BE2C (cell line): Measurements from ENCODE around the gene LTN1.

ENCODE experiments used
- DNase-seq: peaks from one replicate; pipeline ENCODE4 v3.0.0-alpha.2; 2020
- H3K27me3 ChIP-seq: fragments of 250-450 bp; sonication (Bioruptor Pico); 2 replicates; pipeline ENCODE4 v1.5.1; 2020; ENCODE audit warnings: mild to moderate bottlenecking
- H3K36me3 ChIP-seq: fragments of 250-450 bp; sonication (Bioruptor Pico); 2 replicates; pipeline ENCODE4 v1.5.1; 2020; ENCODE audit warnings: mild to moderate bottlenecking
- H3K4me1 ChIP-seq: fragments of 250-450 bp; sonication (Bioruptor Pico); 2 replicates; pipeline ENCODE4 v1.5.1; 2020
- H3K4me3 ChIP-seq: 2 replicates; pipeline ENCODE4 v1.5.1; 2011; ENCODE audit warnings: low read depth, low read length
- H3K9me3 ChIP-seq: fragments of 250-450 bp; sonication (Bioruptor Pico); 2 replicates; pipeline ENCODE4 v1.5.1; 2020
- TF ChIP-seq, protein P1 (sequence below): IDR thresholded peaks from 2 replicates; pipeline ENCODE4 v1.5.1; 2012; ENCODE audit warnings: mild to moderate bottlenecking, low read depth, low read length

LTN1 gene

DNA sequence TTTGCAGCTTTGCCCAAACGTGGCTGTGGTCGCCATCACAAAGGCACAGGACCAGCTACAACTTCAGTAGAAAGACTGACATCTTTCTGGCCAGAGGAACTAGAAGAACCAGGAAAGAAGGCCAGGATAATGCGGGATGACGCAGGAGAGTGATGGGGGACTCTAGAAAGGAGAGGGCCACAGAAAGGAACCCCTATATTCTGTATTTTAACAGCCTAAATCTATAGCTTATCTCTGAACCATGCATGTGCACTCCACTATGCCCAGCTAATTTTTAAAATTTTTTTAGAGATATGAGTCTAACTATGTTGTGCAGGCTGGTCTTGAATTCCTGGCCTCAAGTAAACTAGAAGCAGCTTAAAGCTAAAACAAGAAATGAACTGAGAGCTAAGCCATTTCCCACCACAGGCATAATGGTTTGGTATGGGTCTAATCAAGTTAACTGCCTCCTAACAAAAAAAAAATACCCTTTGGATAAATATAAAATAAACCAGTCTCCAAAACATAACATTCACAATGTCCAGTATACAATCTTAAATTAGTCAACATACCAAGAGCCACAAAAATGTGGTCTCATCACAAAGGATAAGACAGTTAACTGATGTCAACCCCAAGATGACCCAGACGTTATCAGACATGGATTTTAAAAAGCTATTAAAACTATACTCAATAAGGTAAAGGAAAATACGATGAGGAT is 18.0 kb downstream of the LTN1 start:
- DNase-seq, result no peak
- TF ChIP-seq, protein P1, sequence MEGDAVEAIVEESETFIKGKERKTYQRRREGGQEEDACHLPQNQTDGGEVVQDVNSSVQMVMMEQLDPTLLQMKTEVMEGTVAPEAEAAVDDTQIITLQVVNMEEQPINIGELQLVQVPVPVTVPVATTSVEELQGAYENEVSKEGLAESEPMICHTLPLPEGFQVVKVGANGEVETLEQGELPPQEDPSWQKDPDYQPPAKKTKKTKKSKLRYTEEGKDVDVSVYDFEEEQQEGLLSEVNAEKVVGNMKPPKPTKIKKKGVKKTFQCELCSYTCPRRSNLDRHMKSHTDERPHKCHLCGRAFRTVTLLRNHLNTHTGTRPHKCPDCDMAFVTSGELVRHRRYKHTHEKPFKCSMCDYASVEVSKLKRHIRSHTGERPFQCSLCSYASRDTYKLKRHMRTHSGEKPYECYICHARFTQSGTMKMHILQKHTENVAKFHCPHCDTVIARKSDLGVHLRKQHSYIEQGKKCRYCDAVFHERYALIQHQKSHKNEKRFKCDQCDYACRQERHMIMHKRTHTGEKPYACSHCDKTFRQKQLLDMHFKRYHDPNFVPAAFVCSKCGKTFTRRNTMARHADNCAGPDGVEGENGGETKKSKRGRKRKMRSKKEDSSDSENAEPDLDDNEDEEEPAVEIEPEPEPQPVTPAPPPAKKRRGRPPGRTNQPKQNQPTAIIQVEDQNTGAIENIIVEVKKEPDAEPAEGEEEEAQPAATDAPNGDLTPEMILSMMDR, result no peak
- Histone ChIP-seq H3K4me3 (no peak overlapping the region), H3K4me1 (no peaks in the 10 kb centered on the region), H3K36me3 (peaks cover 54% of the 10 kb centered on the region), H3K27me3 (no peaks in the 10 kb centered on the region), H3K9me3 (no peaks in the 10 kb centered on the region)

DNA sequence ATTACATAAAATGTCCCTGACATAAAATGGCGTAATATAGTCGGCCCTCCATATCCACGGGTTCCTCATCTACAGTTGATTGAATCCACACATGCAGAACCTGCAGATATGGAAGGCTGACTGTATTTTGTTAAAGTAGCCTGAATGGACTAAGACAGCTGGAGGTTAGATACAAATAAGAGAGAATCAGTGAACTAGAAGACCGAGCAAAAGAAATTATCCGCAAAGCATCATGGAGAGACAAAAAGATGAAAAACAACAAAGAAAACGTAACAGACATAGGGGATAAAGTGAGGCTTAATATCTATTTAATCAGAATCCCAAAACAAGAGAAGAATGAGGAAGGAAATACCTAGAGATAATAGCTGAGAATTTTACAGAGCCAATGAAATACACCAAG is 20.3 kb downstream of the LTN1 start:
- H3K4me1 ChIP-seq, result no peaks in the 10 kb centered on the region
- peaks cover 57% of the 10 kb centered on the region for H3K36me3 ChIP-seq
- no peak overlapping the region for H3K4me3 ChIP-seq
- no peaks in the 10 kb centered on the region for H3K9me3 ChIP-seq
- no peak for DNase-seq
- no peaks in the 10 kb centered on the region for H3K27me3 ChIP-seq
- TF ChIP-seq, protein P1, result no peak

DNA sequence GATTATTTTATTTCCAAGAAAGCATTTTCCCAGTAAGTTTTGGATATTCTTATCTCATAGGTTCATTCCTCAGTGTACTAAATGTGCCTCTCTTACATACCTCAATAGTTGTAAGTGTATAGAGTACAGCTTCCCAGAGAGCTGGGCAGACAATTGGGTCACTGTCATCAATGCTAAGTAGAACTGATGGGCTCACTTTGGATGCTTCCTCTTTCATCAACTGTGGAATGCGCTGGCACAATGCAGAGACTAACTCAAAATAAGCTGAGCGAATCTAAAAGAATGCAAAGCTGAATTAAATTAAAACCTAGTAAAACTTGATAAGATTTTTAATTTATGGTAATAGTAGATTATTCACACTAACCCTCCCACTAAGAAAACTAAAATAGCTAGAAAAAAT is 21.5 kb downstream of the LTN1 start:
- TF ChIP-seq, protein P1, result no peak
- DNase-seq, result no peak
- no peak overlapping the region for H3K4me3 ChIP-seq
- no peaks in the 10 kb centered on the region for H3K9me3 ChIP-seq
- peaks cover 54% of the 10 kb centered on the region for H3K36me3 ChIP-seq
- no peaks in the 10 kb centered on the region for H3K4me1 ChIP-seq
- H3K27me3 ChIP-seq, result no peaks in the 10 kb centered on the region

DNA sequence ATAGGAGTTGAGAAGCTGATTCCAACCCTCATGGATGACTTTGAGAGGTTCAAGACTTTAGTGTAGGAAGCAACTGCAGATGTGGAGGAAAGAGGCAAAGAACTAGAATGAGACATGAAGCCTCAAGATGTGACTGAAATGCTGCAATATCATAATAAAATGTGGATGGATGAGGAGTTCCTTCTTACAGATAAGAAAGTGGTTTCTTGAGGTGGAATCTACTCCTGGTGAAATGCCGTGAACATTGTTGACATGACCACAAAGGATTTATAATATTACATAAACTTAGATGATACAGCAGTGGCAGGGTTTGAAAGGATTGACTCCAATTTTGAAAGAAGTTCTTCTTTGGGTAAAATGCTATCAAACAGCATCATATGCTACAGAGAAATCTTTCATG is 28.8 kb downstream of the LTN1 start:
- Histone ChIP-seq H3K9me3 (no peaks in the 10 kb centered on the region), H3K4me1 (0 out of 2 replicates have a peak, but pooled peaks cover 3% of the 10 kb centered on the region), H3K4me3 (no peak overlapping the region), H3K27me3 (no peaks in the 10 kb centered on the region), H3K36me3 (peaks cover 48% of the 10 kb centered on the region)
- no peak for DNase-seq
- TF ChIP-seq, protein P1, result no peak

DNA sequence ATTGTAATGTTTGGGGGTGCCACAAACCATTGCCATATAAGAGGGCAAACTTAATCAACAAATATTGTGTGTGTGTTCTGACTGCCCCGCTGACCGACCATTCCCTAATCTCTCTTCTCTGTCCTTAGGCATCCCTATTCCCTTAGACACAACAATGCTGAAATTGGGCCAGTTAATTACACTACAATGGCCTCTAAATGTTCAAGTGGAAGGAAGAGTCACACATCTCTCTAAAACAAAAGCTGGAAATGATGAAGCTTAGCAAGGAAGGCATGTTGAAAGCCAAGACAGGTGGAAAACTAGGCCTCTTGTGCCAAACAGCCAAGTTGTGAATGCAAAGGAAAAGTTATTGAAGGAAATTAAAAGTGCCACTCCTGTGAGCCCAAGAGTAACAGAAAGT is 30.2 kb downstream of the LTN1 start:
- no peak for DNase-seq
- H3K27me3 ChIP-seq, result no peaks in the 10 kb centered on the region
- TF ChIP-seq, protein P1, result no peak
- no peak overlapping the region for H3K4me3 ChIP-seq
- 0 out of 2 replicates have a peak, but pooled peaks cover 3% of the 10 kb centered on the region for H3K4me1 ChIP-seq
- no peaks in the 10 kb centered on the region for H3K9me3 ChIP-seq
- H3K36me3 ChIP-seq, result peaks cover 44% of the 10 kb centered on the region

GRCh38 chr21:28961927-28962326 is 30.8 kb downstream of the LTN1 start:
- Histone ChIP-seq H3K9me3 (no peaks in the 10 kb centered on the region), H3K27me3 (no peaks in the 10 kb centered on the region), H3K36me3 (peaks cover 42% of the 10 kb centered on the region), H3K4me3 (no peak overlapping the region), H3K4me1 (0 out of 2 replicates have a peak, but pooled peaks cover 3% of the 10 kb centered on the region)
- no peak for DNase-seq
- TF ChIP-seq, protein P1, result no peak
